ENCODE measurements around the gene ORC5.

The ORC5 gene

DNA sequence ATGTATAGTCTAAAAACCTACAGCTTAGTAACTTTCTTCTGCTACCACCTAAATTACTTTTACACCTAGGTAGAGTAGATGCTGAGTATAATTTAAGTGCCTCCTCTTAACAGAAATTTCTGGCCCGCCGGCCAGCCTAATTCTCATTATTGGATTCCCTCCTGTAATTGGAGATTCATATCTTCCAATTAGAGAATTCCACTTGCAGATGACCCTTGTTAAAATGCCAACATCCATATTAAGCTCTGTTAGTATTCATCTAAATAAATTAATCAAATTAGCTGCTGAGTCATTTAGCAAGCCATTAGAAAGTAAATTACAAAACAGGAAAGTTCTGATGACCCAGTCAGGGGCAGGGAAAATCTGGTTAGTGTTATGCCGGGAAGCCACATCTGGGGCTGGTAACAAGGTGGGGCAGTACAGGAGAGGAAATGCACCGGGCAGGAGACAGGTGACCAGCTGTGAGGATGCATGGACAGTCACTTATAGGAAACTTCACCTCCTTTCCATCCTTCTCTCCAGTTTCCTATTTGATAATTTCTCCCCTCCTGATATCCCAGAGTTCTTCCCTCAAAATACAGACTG is 82.8 kb downstream of the ORC5 start:
- Histone ChIP-seq H3K4me3 (IDR thresholded peaks at IDR 0.05; ENCODE audit: insufficient read depth, low read depth, low read length) (no peak overlapping the region), H3K4me2 (no peak overlapping the region), H3K79me2 (ENCODE audit: insufficient read depth, low read depth) (no peaks in the 10 kb centered on the region), H3K9ac (no peak overlapping the region), H3K27me3 (ENCODE audit: insufficient read depth, low read depth) (no peaks in the 10 kb centered on the region), H3K4me1 (ENCODE audit: low read depth, poor library complexity, severe bottlenecking) (no peaks in the 10 kb centered on the region), H4K20me1 (ENCODE audit: insufficient read depth) (no peaks in the 10 kb centered on the region), H3K27ac (no peak overlapping the region), H3K36me3 (ENCODE audit: insufficient read depth) (no peaks in the 10 kb centered on the region), H2AFZ (ENCODE audit: low read depth) (no peak overlapping the region)
- TF ChIP-seq, protein P1, sequence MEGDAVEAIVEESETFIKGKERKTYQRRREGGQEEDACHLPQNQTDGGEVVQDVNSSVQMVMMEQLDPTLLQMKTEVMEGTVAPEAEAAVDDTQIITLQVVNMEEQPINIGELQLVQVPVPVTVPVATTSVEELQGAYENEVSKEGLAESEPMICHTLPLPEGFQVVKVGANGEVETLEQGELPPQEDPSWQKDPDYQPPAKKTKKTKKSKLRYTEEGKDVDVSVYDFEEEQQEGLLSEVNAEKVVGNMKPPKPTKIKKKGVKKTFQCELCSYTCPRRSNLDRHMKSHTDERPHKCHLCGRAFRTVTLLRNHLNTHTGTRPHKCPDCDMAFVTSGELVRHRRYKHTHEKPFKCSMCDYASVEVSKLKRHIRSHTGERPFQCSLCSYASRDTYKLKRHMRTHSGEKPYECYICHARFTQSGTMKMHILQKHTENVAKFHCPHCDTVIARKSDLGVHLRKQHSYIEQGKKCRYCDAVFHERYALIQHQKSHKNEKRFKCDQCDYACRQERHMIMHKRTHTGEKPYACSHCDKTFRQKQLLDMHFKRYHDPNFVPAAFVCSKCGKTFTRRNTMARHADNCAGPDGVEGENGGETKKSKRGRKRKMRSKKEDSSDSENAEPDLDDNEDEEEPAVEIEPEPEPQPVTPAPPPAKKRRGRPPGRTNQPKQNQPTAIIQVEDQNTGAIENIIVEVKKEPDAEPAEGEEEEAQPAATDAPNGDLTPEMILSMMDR (conservative IDR thresholded peaks at IDR 0.05; ENCODE audit: low read depth, low read length) = no peak

DNA sequence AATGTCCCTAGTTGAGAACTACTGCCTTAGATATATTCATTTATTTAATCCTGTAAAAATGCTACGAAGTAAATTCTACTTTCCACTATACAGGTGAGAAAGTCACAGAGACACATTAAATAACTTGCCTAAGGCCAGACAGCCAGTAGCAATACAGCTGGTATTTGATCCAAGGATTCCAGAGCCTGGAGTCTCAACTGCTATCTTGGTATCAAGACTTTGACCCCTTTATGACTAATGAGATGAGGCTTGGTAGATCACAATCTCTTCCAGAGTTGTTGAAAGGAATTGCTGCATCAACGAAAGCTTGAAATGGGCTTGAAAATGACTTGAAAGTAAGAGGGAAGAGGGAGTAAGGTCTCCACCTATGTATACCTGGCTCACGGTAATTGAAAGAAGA is 83.3 kb downstream of the ORC5 start:
- no peak overlapping the region for H2AFZ ChIP-seq (ENCODE audit: low read depth)
- no peaks in the 10 kb centered on the region for H4K20me1 ChIP-seq (ENCODE audit: insufficient read depth)
- no peak overlapping the region for H3K4me2 ChIP-seq
- no peaks in the 10 kb centered on the region for H3K36me3 ChIP-seq (ENCODE audit: insufficient read depth)
- H3K4me1 ChIP-seq (ENCODE audit: low read depth, poor library complexity, severe bottlenecking) = no peaks in the 10 kb centered on the region
- H3K27me3 ChIP-seq (ENCODE audit: insufficient read depth, low read depth) = no peaks in the 10 kb centered on the region
- TF ChIP-seq, protein P1 (conservative IDR thresholded peaks at IDR 0.05; ENCODE audit: low read depth, low read length) = no peak
- H3K9ac ChIP-seq = no peak overlapping the region
- no peak overlapping the region for H3K27ac ChIP-seq
- no peaks in the 10 kb centered on the region for H3K79me2 ChIP-seq (ENCODE audit: insufficient read depth, low read depth)
- H3K4me3 ChIP-seq (IDR thresholded peaks at IDR 0.05; ENCODE audit: insufficient read depth, low read depth, low read length) = no peak overlapping the region

DNA sequence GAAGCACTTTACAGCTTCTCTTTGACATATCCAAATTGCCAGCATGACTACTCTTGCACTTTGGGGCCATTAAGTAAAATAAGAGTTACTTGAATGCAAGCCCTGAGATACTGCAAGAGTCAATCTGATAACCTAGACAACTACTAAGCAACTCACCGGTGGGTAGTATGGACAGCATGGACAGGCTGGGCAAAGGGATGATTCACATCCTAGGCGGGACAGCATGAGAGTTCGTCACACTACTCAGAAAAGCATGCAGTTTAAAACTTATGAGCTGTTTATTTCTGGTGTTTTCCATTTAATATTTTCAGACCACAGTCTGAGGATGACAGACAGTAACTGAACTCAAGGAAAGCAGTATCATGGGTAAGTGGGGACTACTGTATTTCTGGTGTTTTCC is 84.0 kb downstream of the ORC5 start:
- no peaks in the 10 kb centered on the region for H3K4me1 ChIP-seq (ENCODE audit: low read depth, poor library complexity, severe bottlenecking)
- no peak overlapping the region for H3K4me2 ChIP-seq
- H3K9ac ChIP-seq = no peak overlapping the region
- no peak overlapping the region for H2AFZ ChIP-seq (ENCODE audit: low read depth)
- no peak overlapping the region for H3K4me3 ChIP-seq (IDR thresholded peaks at IDR 0.05; ENCODE audit: insufficient read depth, low read depth, low read length)
- H3K27me3 ChIP-seq (ENCODE audit: insufficient read depth, low read depth) = no peaks in the 10 kb centered on the region
- no peaks in the 10 kb centered on the region for H3K36me3 ChIP-seq (ENCODE audit: insufficient read depth)
- TF ChIP-seq, protein P1 (conservative IDR thresholded peaks at IDR 0.05; ENCODE audit: low read depth, low read length) = no peak
- no peaks in the 10 kb centered on the region for H3K79me2 ChIP-seq (ENCODE audit: insufficient read depth, low read depth)
- H3K27ac ChIP-seq = no peak overlapping the region
- H4K20me1 ChIP-seq (ENCODE audit: insufficient read depth) = no peaks in the 10 kb centered on the region

DNA sequence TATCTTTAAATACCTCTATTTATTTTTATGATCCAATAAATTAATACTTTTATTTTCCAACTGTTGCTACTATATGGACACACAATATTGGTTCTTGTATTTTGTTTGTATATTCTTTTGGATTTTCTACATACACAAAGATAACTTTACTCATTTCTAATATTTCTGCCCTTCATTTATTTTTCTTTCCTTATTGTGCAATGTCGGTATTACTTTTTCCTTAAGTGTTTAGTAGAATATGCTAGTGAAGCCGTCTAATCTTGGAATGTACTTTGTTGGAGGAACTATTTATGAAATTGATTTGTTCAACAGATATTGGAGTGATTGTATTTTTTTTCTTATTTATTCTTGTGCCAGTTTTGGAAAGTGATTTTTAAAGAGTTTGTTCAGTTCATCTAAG is 94.0 kb downstream of the ORC5 start:
- Histone ChIP-seq H4K20me1 (ENCODE audit: insufficient read depth) (no peaks in the 10 kb centered on the region), H2AFZ (ENCODE audit: low read depth) (no peak overlapping the region), H3K4me2 (no peak overlapping the region), H3K27me3 (ENCODE audit: insufficient read depth, low read depth) (no peaks in the 10 kb centered on the region), H3K36me3 (ENCODE audit: insufficient read depth) (no peaks in the 10 kb centered on the region), H3K27ac (no peak overlapping the region), H3K4me1 (ENCODE audit: low read depth, poor library complexity, severe bottlenecking) (no peaks in the 10 kb centered on the region), H3K9ac (no peak overlapping the region), H3K79me2 (ENCODE audit: insufficient read depth, low read depth) (no peaks in the 10 kb centered on the region), H3K4me3 (IDR thresholded peaks at IDR 0.05; ENCODE audit: insufficient read depth, low read depth, low read length) (no peak overlapping the region)
- TF ChIP-seq, protein P1 (conservative IDR thresholded peaks at IDR 0.05; ENCODE audit: low read depth, low read length) = no peak

Data from KMS-11 (cell line).